HG02678 (cell line): ENCODE measurements around the gene ADAT1.
"Not testable (repeated sequence)": the region's sequence is repeated elsewhere in the genome, so short reads cannot be mapped to it uniquely, and the experiment has no call there.

Experiments used
- ATAC-seq: cut with Tn5 transposase; IDR thresholded peaks from one replicate; pipeline ENCODE4 v1.9.1; 2021; ENCODE audit warnings: mild to moderate bottlenecking, moderate library complexity; ENCODE audit not compliant: unreplicated experiment

Gene ADAT1

GRCh38 chr16:75621170-75621477 lies 2.0 kb downstream of the ADAT1 start:
- no peak for ATAC-seq

- no peak for ATAC-seq
Measured at GRCh38 chr16:75620326-75621169, 2.5 kb downstream of the ADAT1 start.

- no peak for ATAC-seq
Measured at GRCh38 chr16:75618780-75619179, 4.3 kb downstream of the ADAT1 start.

DNA sequence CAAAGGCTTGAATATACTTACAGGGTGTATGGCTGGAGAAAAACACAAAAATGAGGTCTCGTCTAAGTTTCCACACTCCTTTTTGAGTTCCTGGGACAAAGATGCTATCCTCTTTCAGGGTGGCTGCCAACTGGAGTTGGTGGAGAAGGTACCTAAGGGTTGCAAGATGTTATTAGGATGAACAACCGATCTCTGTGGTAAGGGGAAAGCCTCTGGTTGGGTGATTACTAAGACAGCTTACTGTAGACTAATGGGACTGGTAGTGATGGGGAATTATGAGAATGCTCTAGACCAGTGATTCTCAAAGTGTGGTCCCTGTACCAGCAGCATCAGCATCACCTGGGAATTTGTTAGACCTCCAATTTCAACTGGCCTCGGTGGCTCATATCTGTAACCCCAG lies 6.0 kb downstream of the ADAT1 start:
- ATAC-seq, result no peak

- no peak for ATAC-seq
Measured at GRCh38 chr16:75616521-75617010, 6.5 kb downstream of the ADAT1 start.

GRCh38 chr16:75615619-75616018 lies 7.5 kb downstream of the ADAT1 start:
- no peak for ATAC-seq

DNA sequence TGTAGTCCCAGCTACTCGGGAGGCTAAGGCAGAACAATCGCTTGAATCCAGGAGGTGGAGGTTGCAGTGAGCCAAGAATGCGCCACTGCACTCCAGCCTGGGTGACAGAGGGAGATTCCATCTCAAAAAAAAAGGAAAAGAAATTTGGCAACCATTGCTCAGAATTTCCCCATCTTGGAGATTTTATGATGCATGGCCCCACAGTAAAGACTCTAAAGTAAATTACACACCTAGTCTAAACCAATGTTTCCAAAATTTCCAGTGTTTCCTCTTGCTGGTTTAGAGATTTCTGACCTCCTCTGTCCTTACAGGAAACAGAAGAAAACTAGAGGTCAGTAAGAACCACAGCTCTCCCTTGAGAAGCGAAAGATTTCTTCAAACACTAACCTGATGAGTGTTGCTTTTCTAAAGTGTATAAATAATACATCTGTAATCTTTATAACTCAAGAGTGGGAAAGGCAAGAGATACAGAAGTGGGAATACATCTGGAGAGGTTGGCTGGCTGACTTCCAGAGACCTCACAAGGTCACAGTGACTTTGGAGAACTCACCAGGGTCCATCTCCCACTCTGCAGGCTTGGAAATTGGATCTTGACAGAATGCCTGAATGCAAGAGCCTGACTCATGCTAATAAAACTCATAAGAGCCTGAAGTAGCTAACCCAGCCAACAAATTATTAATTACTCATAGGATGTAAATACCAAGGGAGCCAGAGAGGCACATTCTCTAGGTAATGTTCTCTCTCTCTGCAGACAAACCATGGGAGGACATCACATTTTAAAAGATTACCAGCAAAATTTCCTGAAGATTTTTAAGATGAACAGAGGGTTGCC lies 8.8 kb downstream of the ADAT1 start:
- no peak for ATAC-seq

GRCh38 chr16:75606507-75606906 lies 16.6 kb downstream of the ADAT1 start:
- no peak for ATAC-seq

- no peak for ATAC-seq
Measured at GRCh38 chr16:75603241-75603640, 19.8 kb downstream of the ADAT1 start.

DNA sequence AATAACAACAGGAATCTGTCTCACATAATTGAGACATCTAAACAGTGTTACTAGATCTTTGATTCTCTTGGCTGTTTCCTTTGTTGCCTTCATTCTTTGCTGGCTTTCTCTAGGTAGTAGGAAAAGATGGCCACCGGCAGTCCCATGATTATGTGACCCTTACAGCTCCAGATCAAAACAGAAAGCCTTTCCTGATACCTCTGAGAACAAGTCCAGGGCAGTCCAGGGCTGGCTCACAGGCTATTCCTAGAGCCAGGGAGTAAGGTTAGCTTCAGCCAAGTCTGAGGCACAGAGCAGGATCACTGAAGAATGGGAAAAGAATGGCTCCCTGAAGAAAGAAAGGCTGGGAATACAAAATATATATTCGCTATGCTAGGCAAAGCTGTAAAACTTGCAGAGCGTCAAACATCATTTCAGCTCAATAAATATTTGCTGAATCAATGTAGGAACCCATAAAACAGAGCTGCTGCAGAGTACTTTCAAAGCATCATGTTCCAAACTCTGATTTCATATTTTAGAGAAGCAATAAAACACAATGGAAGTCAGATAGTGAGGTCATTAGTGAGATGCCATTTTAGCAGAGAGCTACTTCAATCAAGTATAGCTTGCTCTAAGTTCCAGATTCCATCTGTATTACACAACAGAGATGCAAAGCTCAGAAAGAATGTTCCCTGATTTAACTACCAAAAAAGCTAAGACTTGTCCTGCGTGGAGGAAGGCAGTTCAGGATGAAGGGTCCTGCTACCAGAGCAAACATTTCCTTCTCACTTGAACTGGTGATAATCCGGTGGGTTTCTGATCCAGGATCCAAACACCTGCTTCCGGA lies 23.4 kb downstream of the ADAT1 start:
- ATAC-seq, result no peak

DNA sequence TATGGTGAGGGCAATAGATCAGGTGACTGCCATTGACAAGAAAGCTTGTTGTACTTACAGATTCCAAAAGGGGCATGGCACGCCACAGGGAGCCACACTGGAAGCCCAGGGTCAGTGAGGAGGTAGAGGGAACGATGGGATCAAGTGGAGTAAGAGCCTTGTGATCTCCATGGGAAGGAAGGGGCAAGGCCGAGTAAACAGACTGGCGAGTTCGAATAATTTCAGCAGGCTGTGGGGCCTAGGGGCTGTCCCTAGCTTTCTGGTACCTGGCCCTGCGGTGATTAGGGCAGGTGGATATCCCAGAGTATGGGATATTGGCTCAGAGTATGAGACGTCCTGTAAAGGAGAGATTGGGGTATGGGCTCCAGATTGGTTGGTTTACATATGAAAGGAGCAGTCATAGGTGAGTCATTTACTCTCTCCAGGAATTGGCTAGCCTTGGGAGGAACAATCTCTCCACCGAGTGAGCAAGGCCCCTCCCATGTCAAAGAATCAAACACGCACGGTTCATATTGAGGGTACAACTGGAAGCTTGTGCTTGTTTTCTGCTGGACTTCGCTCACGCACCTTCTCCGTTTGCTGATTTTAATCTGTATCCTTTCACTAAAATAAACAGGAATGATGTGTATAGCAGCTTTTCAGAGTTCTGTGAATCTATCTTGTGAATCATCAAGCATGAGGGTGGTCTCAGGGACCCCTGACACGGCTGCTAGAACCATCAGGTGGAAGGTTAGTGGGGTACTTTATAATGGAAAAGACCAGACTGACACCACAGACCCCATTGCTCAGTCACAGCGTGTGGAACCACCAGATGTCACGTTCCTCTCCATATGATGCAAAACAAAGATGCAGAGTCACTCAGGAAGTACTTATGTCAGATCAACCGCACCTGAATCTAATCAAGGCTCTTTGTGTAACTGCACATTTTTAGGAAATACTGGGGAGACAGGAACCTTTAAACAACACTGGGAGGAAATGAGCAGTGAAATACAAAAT lies 29.0 kb downstream of the ADAT1 start:
- no peak for ATAC-seq

GRCh38 chr16:75593308-75593707 lies 29.8 kb downstream of the ADAT1 start:
- no peak for ATAC-seq

DNA sequence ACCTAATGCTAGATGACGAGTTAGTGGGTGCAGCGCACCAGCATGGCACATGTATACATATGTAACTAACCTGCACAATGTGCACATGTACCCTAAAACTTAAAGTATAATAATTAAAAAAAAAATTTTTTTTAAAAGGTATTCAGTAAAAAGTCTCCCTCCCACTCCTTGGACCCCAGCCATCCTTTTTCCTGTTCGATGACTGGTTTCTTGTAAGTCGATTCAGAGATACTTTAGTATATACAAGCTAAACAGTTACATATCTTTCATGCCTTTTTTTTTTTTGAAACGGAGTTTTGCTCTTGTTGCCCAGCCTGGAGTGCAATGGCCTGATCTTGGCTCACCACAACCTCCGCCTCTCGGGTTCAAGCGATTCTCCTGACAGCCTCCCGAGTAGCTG lies 31.2 kb downstream of the ADAT1 start:
- not testable (repeated sequence) for ATAC-seq

DNA sequence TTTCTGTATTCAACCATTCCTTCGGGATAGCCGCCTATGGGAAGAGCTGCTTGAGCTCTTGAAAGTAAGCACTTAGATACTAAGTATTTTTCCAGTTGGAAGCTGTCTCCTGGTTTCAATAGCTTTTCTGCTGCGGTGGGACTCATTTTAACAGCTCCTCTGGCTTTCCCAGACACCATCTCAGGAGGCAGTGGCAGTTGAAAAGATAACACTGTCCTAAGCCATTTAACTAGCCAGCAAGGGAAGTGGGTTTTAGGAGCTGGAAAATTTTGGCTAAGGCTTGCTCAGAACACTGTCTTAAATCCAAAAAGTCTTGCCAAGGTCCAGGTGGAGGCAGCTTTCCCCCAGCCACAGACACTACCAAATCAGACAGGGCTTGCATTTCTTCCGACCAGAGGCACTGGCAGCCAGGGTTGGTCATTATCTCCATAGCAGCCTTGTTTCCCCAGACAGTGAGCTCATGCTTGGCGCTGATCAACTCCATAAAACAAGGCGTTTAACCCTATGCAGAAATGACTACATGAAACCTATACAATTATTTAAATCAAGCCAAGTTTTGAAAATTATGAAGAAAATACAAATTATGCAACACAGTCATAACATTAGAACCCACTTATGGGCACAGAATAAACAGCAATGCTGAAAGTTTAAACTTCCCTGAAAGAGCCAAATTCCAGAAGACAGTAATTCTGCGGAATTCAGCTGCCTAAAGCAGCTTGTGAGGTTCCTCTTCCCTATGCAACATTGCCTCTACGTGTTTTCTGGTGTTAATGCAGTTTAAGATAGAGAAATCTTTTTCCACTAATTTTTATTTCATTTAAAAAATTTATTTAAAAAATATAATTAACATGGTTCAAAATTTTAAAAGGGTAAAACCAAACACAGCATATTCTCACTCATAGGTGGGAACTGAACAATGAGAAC lies 31.9 kb downstream of the ADAT1 start:
- ATAC-seq, result no peak

DNA sequence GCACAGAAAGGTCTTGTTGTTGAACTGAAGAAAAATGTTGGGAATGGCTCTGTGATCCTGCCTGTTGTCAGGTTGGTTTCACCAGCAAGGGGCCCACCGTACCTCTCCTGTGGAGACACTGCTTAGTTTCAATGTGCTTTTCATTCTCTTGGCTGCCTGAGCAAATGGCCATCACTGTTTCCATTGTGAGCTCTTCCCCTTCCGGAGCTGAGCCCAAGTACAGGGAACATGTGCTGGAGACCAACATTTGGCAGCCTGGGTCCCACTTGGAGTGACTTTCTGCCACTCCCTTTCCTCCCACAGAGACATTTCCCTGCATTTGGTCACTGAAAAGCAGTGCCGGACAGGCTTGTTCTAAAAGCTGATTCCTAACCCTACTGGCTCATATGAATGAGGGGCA lies 33.8 kb downstream of the ADAT1 start:
- ATAC-seq, result no peak

GRCh38 chr16:75588716-75589115 lies 34.4 kb downstream of the ADAT1 start:
- ATAC-seq, result no peak

GRCh38 chr16:75584108-75584507 lies 39.0 kb downstream of the ADAT1 start:
- ATAC-seq, result peak; percentile 64

GRCh38 chr16:75579281-75579834 lies 43.7 kb downstream of the ADAT1 start:
- ATAC-seq, result no peak

DNA sequence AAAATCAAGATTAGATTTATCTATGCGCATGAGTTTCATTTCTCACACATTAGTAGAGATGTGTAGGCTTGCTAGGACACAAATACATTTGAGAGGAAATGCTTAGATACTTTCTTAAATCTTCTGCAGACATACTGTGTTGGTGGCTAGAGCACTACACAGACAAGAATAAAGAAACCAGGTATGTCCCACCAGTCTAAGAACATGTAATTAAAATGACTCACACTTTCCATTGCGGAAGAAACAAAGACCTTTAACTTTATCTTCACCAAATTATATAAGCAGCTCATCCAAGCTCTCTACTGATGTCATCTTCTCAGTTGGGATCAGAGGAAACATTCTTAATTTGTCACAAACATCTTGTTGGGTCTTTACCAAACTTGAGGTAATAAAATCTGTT lies 44.4 kb downstream of the ADAT1 start:
- no peak for ATAC-seq
